Measurements from ENCODE around the gene MALRD1.

Gene MALRD1

GRCh38 chr10:19777806-19778205 is 729.2 kb downstream of the MALRD1 start:
- TF ChIP-seq CTCF (conservative IDR thresholded peaks at IDR 0.05; ENCODE audit: control insufficient read depth, insufficient read depth, low read depth, low read length): no peak
- no peak overlapping the region for H3K4me3 ChIP-seq (ENCODE audit: control insufficient read depth, low read depth, low read length)
- no peak for DNase-seq (ENCODE audit: low read depth)

GRCh38 chr10:19778996-19779395 is 730.4 kb downstream of the MALRD1 start:
- no peak for TF ChIP-seq CTCF (conservative IDR thresholded peaks at IDR 0.05; ENCODE audit: control insufficient read depth, insufficient read depth, low read depth, low read length)
- no peak for DNase-seq (ENCODE audit: low read depth)

GRCh38 chr10:19782430-19783089 is 734.0 kb downstream of the MALRD1 start:
- TF ChIP-seq CTCF (conservative IDR thresholded peaks at IDR 0.05; ENCODE audit: control insufficient read depth, insufficient read depth, low read depth, low read length): no peak
- no peak overlapping the region for H3K4me3 ChIP-seq (ENCODE audit: control insufficient read depth, low read depth, low read length)
- DNase-seq (ENCODE audit: low read depth): no peak

More at GRCh38 chr10:19778996-19779395, 730.4 kb downstream of the MALRD1 start:
- H3K4me3 ChIP-seq (ENCODE audit: control insufficient read depth, low read depth, low read length): no peak overlapping the region

- no peak for TF ChIP-seq CTCF (conservative IDR thresholded peaks at IDR 0.05; ENCODE audit: control insufficient read depth, insufficient read depth, low read depth, low read length)
- H3K4me3 ChIP-seq (ENCODE audit: control insufficient read depth, low read depth, low read length): no peak overlapping the region
- DNase-seq (ENCODE audit: low read depth): no peak
Observed at GRCh38 chr10:19783721-19784120, 735.1 kb downstream of the MALRD1 start.
